Esophagus muscularis mucosa (tissue), 4 donors: ENCODE data around the gene SHISA8. TPM values are rescaled to one million over a fixed set of nuclear protein-coding genes. Genes with fewer than 3 reads are reported as not detected.

Experiments used
- DNase-seq: peaks from one replicate; pipeline ENCODE4 v3.0.0-alpha.2; 2017; ENCODE audit errors: extremely low spot score
- H3K27ac ChIP-seq, 4 donors: fragments of 200-600 bp; sonication (generic); replicated peaks in 1 of 4; 1 replicate in 3 of 4; 2 replicates in 1 of 4; pipeline ENCODE4 v1.5.1; 2016 to 2019; ENCODE audit warnings: mild to moderate bottlenecking in 1 of 4
- H3K27me3 ChIP-seq, 4 donors: fragments of 200-600 bp; sonication (generic); one replicate each; pipeline versions ENCODE4 v1.5.1 to v1.6.0; 2016 to 2019
- H3K36me3 ChIP-seq, 4 donors: fragments of 200-600 bp; sonication (generic); one replicate each; pipeline ENCODE4 v1.5.1; 2016 to 2019
- H3K4me1 ChIP-seq, 4 donors: fragments of 200-600 bp; sonication (generic); one replicate each; pipeline ENCODE4 v1.5.1; 2016 to 2019
- H3K4me3 ChIP-seq, 4 donors: fragments of 200-600 bp; sonication (generic); 1 replicate in 2 of 4; 2 replicates in 2 of 4; pipeline ENCODE4 v1.5.1; 2016 to 2019; ENCODE audit warnings: mild to moderate bottlenecking in 4 of 4, moderate library complexity in 1 of 4
- H3K9me3 ChIP-seq, 4 donors: fragments of 200-600 bp; sonication (generic); 1 replicate in 3 of 4; 2 replicates in 1 of 4; pipeline ENCODE4 v1.5.1; 2016 to 2019
- EP300 ChIP-seq: sonication (generic); formaldehyde crosslinking; IDR thresholded peaks from one replicate; pipeline ENCODE4 v1.6.1; 2017; ENCODE audit warnings: antibody characterized with exemption
- POLR2A ChIP-seq: fragments of 450-650 bp; IDR thresholded peaks from one replicate; pipeline ENCODE4 v1.6.1; 2017; ENCODE audit warnings: antibody characterized with exemption, moderate library complexity, mild to moderate bottlenecking, low read depth
- POLR2AphosphoS5 ChIP-seq, 2 donors: sonication (generic); formaldehyde crosslinking; IDR thresholded peaks; one replicate each; pipeline ENCODE4 v1.6.1; 2017; ENCODE audit warnings: antibody characterized with exemption in 2 of 2
- WGBS: methylation state at CpG from one replicate; pipeline ENCODE4 v1.1.5; 2018; 5-methylcytosine and 5-hydroxymethylcytosine counted together
- intact Hi-C: fragments of 100-400 bp; cut with DNase I; formaldehyde crosslinking; loops from one replicate; pipeline ENCODE4 v1.15.1; 2023
- total RNA-seq, 4 donors: library from RNA; depleted of rRNA; stranded (reverse); fragments of >200 nt; gene quantifications; one replicate each; pipeline versions ENCODE4 v1.1.0 to v1.2.1, GENCODE V29; 2016
- TF ChIP-seq, protein P1 (sequence below), 3 experiments: fragments of 200-600 bp in 2 of 3; fragments of 450-650 bp in 1 of 3; sonication (generic) in 2 of 3; IDR thresholded peaks; one replicate each; pipeline ENCODE4 v1.5.1; 2017 to 2019; ENCODE audit warnings: antibody characterized with exemption in 3 of 3, mild to moderate bottlenecking in 2 of 3, moderate library complexity in 1 of 3

The SHISA8 gene
- under 1 TPM in 1 of 4 donors, not detected in 3; 0.83 TPM for total RNA-seq

DNA sequence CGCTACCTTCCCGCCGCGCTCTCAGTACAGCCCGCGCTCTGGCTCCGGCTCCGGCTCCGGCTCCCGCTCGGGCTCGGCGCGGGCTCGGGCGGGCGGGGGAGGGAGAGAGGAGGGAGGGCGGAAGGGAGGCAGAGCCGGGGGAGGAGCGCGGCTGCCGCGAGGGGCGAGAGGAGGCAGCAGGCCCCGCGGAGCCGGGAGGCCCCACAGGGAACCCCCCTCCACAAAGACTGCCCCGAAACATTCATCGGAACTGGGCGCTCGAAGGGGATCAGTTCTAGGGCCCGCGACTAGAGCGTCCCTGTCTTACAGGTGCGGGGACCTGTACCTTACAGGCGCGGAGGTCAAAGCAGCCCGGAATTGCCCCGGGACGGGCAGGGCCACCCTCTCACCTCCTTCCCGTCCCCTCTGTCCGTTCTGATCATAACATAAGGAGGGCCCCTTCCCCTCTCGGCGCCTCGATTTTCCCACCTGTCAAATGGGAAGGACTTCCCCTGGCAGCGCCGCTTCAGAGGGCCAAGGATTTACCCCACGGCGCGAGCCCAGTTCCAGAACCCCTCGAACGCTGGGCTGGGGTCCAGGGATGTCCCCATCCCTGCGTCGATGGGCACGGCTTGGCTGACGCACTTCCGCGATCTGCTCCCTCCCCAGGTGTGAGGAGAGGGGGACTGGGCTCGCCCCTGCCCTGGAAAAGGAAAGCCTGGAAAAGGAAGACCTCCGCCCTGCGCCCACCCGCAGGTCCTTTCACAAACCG, at the start of gene SHISA8:
Gene SHISA8 (minus strand): TSS at position 40 of the 751 bp plus-strand sequence. CDS start 407 bp downstream, outside the sequence.
- peaks cover 37 to 54% (median 51%) of the 10 kb centered on the region in 4 donors for H3K4me1 ChIP-seq
- DNase-seq = no peak

DNA sequence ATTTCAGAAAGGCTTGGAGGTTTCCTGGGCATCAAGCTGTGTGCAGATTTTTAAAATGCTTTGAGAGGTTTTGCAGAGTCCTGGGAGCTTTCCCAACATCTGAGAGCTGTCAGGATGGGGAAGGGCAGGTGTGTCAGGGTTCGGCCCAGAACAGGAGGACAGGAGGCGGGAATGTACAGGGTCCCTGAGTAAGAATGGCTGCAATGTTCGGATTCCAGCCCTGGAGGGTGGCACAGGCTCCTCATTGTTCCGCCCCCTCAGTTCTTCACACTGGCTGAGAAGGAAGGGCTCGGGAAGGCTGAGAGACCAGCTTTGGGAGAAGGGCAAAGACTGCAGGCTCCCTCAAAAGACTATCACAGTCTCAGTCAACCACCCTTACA, 49.2 kb upstream of the SHISA8 start:
- 41% methylated on average over 3 of the region's 5 CpGs for WGBS
- intact Hi-C loops = loop anchor here (10.0 kb wide), 1 partner anchor 151 kb away; no protein-coding TSS in a partner anchor
- H3K9me3 ChIP-seq = no peaks in the 10 kb centered on the region

More for the DNA sequence above, at the start of gene SHISA8:
- Histone ChIP-seq H3K9me3 (no peaks in the 10 kb centered on the region), H3K4me3 (peak within 1 kb of the TSS; percentile 44 to 62 (median 49)), H3K36me3 (no peaks in the 10 kb centered on the region), H3K27me3 (peaks cover 28 to 100% (median 67%) of the 10 kb centered on the region in 4 donors), H3K27ac (no peak within 1 kb of the TSS)
- 5% methylated on average over 23 of the region's 63 CpGs for WGBS
- intact Hi-C loops = no loop called here
- TF ChIP-seq POLR2A (no peak), EP300 (no peak), POLR2AphosphoS5 (IDR thresholded peaks at IDR 0.05) (no peak)
- TF ChIP-seq, protein P1, sequence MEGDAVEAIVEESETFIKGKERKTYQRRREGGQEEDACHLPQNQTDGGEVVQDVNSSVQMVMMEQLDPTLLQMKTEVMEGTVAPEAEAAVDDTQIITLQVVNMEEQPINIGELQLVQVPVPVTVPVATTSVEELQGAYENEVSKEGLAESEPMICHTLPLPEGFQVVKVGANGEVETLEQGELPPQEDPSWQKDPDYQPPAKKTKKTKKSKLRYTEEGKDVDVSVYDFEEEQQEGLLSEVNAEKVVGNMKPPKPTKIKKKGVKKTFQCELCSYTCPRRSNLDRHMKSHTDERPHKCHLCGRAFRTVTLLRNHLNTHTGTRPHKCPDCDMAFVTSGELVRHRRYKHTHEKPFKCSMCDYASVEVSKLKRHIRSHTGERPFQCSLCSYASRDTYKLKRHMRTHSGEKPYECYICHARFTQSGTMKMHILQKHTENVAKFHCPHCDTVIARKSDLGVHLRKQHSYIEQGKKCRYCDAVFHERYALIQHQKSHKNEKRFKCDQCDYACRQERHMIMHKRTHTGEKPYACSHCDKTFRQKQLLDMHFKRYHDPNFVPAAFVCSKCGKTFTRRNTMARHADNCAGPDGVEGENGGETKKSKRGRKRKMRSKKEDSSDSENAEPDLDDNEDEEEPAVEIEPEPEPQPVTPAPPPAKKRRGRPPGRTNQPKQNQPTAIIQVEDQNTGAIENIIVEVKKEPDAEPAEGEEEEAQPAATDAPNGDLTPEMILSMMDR (IDR thresholded peaks at IDR 0.05) = no peak

DNA sequence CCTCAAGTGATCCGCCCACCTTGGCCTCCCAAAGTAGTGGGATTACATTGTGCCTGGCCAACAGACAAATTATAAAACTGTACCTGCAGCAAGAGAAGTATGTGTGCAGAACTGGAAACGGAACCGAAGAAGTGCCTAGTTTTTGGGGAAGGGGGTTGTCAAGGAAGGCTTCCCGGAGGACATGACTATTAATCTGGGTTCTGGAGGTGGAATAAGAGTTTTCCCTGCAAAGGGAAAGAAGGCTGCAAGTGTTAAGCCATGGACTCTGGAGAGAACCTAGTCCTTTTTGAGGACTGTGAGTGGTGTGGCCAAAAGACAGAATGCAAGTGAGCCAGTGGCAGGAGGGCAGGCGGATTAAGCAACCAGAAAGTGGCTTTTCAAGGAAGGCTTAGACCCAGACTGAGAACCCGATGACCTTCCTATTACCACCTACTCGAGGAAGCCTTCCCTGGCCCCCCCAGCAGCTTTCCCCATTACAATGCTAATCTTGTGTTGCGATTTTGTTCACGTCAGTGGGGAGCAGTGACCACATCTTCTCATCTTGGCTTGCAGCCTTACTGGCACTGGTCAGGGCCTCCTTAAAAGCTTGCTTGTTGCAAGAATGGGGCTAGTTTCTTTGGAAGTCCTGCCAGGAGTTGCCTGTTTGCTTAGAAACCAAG, 48.7 kb upstream of the SHISA8 start:
- no peak for TF ChIP-seq POLR2A
- no peak for TF ChIP-seq POLR2AphosphoS5 (IDR thresholded peaks at IDR 0.05)
- TF ChIP-seq, protein P1 (IDR thresholded peaks at IDR 0.05) = no peak
- no peak for TF ChIP-seq EP300
- Histone ChIP-seq H3K4me1 (peaks cover 0 to 10% (median 8%) of the 10 kb centered on the region in 4 donors), H3K36me3 (no peaks in the 10 kb centered on the region), H3K9me3 (no peaks in the 10 kb centered on the region), H3K27ac (no peak overlapping the region), H3K27me3 (no peaks in the 10 kb centered on the region), H3K4me3 (no peak overlapping the region)
- intact Hi-C loops = loop anchor here (10.0 kb wide), 1 partner anchor 151 kb away; no protein-coding TSS in a partner anchor
- WGBS = 71% methylated on average over 9 of the region's 9 CpGs
- no peak for DNase-seq

More for the DNA sequence above, 49.2 kb upstream of the SHISA8 start:
- Histone ChIP-seq H3K27me3 (peaks cover 0 to 1% (median 0%) of the 10 kb centered on the region in 4 donors), H3K27ac (no peak overlapping the region), H3K4me3 (no peak overlapping the region), H3K36me3 (no peaks in the 10 kb centered on the region), H3K4me1 (peaks cover 0 to 10% (median 8%) of the 10 kb centered on the region in 4 donors)
- DNase-seq = no peak
- TF ChIP-seq POLR2AphosphoS5 (IDR thresholded peaks at IDR 0.05) = no peak
- no peak for TF ChIP-seq POLR2A
- no peak for TF ChIP-seq EP300
- TF ChIP-seq, protein P1 (IDR thresholded peaks at IDR 0.05) = no peak

DNA sequence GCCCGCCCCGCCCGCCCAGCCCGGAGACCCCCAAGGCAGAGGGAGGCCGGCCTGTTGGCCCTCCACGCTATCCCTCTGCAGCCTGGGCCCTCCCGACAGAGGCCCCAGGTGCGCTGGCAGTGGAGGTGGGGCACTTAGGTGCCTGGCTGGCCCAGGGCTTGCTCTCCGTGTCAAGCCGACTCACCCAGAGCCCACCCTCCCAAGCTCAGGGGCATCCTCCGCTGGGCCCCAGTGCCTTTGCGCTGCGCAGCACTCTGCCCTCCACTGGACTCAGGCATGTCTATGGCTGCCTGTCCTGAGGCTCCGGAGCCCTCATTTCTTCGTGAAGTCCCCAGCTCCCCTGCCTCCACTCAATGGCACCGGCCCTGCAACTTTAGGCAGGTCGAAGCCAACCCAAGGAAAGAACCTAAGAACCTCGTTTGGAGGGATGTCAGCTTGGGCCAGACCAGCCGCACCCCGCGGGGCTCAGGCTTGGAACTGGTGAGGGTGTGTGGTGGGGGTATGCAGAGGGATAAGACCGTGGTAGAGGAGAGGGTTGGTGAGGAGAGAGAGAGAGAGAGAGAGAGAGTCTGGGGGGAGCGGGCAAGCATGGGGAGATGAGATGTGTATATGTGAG, 43.2 kb upstream of the SHISA8 start:
- no peaks in the 10 kb centered on the region for H3K9me3 ChIP-seq
- peaks cover 5 to 19% (median 14%) of the 10 kb centered on the region in 4 donors for H3K4me1 ChIP-seq
- 71% methylated on average over 8 of the region's 23 CpGs for WGBS
- no peaks in the 10 kb centered on the region for H3K36me3 ChIP-seq
- DNase-seq = no peak
- H3K27ac ChIP-seq = no peak overlapping the region
- peak overlapping the region; percentile 24 to 45 (median 31) for H3K4me3 ChIP-seq
- intact Hi-C loops = no loop called here
- H3K27me3 ChIP-seq = peaks cover 0 to 24% (median 0%) of the 10 kb centered on the region in 4 donors
- TF ChIP-seq EP300 (no peak), POLR2AphosphoS5 (IDR thresholded peaks at IDR 0.05) (no peak), POLR2A (no peak)
- TF ChIP-seq, protein P1 (IDR thresholded peaks at IDR 0.05) = peak in 1 of 3 experiments; percentile 1
